GM19395 (cell line): Measurements from ENCODE around the gene BRIP1.
A peak's percentile ranks its signal among the peaks of the same experiment; 100 is the strongest.

ENCODE experiments used
- ATAC-seq: cut with Tn5 transposase; IDR thresholded peaks from one replicate; pipeline ENCODE4 v1.9.1; 2021; ENCODE audit warnings: mild to moderate bottlenecking, moderate library complexity; ENCODE audit not compliant: unreplicated experiment

BRIP1 gene

GRCh38 chr17:61764846-61765245 is 98.5 kb downstream of the BRIP1 start:
- ATAC-seq: no peak

GRCh38 chr17:61761827-61762226 is 101.5 kb downstream of the BRIP1 start:
- no peak for ATAC-seq

- no peak for ATAC-seq
These were observed 104.0 kb downstream of the BRIP1 start for GRCh38 chr17:61759362-61759761.

GRCh38 chr17:61758430-61758829 is 104.9 kb downstream of the BRIP1 start:
- ATAC-seq: no peak

- ATAC-seq: peak; percentile 84
These were observed 106.2 kb downstream of the BRIP1 start for GRCh38 chr17:61757168-61757567.

- no peak for ATAC-seq
These were observed 106.8 kb downstream of the BRIP1 start for GRCh38 chr17:61756561-61756960.

- ATAC-seq: no peak
These were observed 107.7 kb downstream of the BRIP1 start for GRCh38 chr17:61755668-61756067.

GRCh38 chr17:61755078-61755477 is 108.2 kb downstream of the BRIP1 start:
- no peak for ATAC-seq

- no peak for ATAC-seq
These were observed 109.2 kb downstream of the BRIP1 start for GRCh38 chr17:61754124-61754523.

GRCh38 chr17:61753696-61754095 is 109.6 kb downstream of the BRIP1 start:
- no peak for ATAC-seq

GRCh38 chr17:61750656-61751055 is 112.7 kb downstream of the BRIP1 start:
- ATAC-seq: peak; percentile 96

GRCh38 chr17:61749823-61750404 is 113.4 kb downstream of the BRIP1 start:
- ATAC-seq: no peak

GRCh38 chr17:61746248-61746985 is 116.9 kb downstream of the BRIP1 start:
- ATAC-seq: no peak

- no peak for ATAC-seq
These were observed 118.5 kb downstream of the BRIP1 start for GRCh38 chr17:61744804-61745203.

GRCh38 chr17:61744252-61744651 is 119.1 kb downstream of the BRIP1 start:
- no peak for ATAC-seq

GRCh38 chr17:61743766-61744165 is 119.6 kb downstream of the BRIP1 start:
- ATAC-seq: no peak

- no peak for ATAC-seq
These were observed 124.3 kb downstream of the BRIP1 start for GRCh38 chr17:61739002-61739401.

GRCh38 chr17:61738249-61738648 is 125.1 kb downstream of the BRIP1 start:
- ATAC-seq: no peak

GRCh38 chr17:61737820-61738219 is 125.5 kb downstream of the BRIP1 start:
- no peak for ATAC-seq

- no peak for ATAC-seq
These were observed 126.9 kb downstream of the BRIP1 start for GRCh38 chr17:61736438-61736837.

- no peak for ATAC-seq
These were observed 127.5 kb downstream of the BRIP1 start for GRCh38 chr17:61735807-61736206.

GRCh38 chr17:61734466-61734865 is 128.9 kb downstream of the BRIP1 start:
- ATAC-seq: no peak

- no peak for ATAC-seq
These were observed 129.3 kb downstream of the BRIP1 start for GRCh38 chr17:61734012-61734411.
